HTR-8/SVneo (cell line): ENCODE measurements around the gene ESYT2.

ENCODE experiments used
- DNase-seq: peaks from one replicate; pipeline ENCODE4 v3.0.0; 2011; ENCODE audit warnings: low spot score, mixed read lengths; ENCODE audit not compliant: insufficient read length
- FAIRE-seq: peaks from 2 replicates; lab custom pipeline; 2011; peaks lifted over from hg19 to GRCh38; lab: Jason Lieb, UNC

The ESYT2 gene

DNA sequence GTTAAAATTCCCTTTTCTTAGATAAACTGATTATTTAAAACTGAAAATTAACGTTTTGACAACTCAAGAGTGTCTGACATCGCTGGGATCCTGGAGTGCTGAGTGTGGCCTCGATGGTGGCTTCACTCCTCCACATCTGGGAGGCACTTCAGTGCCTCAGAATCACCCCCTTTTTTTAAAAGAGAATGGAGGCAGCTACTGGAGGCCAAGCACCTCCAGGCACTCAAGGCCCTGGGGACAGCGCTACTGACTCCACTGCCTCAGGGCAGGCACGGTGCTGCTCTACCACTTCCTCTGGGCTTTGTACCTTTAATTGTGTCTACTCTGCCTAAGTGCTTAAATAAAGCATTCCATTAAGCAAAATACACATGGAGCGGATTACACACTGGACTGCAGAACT is 97.5 kb downstream of the ESYT2 start:
- DNase-seq, result no peak
- FAIRE-seq, result no peak

DNA sequence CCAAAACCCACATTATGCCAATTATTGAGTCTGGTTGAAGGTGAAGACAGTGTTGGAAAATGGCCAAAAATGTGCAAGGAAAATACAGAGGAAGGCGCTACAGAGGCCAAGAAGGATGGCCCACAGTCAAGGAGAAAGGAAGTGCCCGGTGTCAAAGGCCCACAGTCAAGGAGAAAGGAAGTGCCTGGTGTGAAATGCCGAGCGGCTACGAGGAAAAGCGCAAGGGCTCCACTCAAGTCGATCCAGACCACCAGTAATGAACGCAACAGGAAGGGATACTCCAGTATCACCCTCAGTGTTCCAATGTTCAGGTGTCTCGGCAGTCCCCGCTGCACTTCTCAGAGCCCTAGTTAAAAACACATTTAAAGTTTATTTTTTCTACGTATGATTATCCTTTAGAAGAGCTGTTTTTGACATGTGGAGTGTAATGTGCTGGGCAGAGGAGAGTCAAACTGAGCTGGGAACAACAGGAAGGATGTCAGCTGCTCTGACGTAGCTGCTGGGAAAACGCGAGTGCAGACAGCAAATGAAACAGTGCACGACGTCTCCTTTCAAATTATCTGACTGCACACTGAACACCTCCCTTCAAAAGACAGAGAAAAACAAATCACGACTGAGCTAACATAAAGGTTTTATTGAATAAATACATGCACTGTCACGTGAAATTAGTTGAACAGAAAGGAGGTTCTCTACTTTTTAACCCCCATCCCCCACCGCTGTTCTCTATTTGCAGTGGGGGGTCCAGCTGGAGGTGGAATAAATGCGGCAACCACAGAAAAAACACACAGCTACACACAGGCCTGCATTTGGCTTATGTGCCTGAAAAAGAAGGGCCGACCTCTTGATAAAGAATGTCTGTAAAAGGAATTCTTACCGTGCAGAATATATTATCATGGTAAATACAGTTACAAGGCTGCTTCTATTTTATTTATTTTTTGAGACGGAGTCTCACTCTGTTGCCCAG is 98.6 kb downstream of the ESYT2 start:
- no peak for FAIRE-seq
- no peak for DNase-seq

DNA sequence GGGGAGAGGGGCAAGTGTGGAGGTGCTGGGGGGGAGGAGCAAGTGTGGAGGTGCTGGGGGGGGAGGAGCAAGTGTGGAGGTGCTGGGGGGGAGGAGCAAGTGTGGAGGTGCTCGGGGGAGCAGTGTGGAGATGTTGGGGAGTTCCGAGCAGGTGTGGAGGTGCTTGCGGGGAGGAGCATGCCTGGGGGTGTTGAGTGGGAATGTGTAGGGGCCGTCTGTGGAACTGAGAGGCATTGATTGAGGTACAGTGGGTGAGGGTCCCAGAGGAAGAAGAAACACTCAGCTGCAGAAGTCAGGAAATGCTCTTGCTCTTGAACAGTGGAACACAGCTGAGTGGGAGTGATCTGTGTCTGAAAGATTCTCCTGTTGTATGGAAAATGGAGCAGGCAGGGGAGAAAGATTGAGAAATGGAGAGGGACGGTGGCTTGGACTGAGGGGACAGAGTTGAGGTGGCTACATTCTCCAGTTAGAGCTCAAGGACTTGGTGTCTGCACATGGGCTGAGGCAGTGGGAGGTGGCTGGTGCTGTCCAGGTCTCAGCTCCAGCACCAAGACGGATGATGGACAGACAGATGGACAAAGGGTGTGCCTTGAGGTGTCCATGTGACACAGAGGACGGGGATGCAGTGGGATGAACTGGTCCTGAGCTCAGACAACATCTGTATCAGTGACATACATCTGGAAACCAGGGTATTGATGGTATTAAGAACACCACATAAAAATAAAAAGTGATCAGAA is 99.5 kb downstream of the ESYT2 start:
- no peak for DNase-seq
- no peak for FAIRE-seq

DNA sequence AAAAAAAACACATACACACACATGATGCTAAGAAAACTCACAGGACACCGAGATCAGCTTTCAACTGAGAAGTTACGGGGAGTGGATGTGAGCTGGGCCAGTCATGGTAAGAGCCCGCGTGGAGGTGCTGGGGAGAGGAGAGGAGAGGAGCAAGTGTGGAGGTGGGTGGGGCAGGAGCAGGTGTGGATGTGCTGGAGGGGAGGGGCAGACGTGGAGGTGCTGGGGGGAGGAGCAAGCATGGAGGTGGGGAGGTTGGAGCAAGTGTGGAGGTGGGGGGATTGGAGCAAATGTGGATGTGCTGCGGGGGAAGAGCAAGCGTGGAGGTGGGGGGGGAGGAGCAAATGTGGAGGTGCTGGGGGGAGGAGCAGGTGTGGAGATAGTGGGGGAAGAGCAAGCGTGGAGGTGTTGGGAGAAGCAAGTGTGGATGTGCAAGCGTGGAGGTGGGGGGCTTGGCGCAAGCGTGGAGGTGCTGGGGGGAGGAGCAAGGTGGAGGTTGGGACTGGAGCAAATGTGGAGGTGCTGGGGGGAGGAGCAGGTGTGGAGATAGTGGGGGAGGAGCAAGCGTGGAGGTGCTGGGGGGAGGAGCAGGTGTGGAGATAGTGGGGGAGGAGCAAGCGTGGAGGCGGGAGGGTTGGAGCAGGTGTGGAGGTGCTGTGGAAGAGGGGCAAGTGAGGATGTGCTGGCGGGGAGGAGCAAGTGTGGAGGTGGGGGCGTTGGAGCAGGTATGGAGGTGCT is 100.2 kb downstream of the ESYT2 start:
- FAIRE-seq, result peak; percentile 40
- DNase-seq, result no peak

DNA sequence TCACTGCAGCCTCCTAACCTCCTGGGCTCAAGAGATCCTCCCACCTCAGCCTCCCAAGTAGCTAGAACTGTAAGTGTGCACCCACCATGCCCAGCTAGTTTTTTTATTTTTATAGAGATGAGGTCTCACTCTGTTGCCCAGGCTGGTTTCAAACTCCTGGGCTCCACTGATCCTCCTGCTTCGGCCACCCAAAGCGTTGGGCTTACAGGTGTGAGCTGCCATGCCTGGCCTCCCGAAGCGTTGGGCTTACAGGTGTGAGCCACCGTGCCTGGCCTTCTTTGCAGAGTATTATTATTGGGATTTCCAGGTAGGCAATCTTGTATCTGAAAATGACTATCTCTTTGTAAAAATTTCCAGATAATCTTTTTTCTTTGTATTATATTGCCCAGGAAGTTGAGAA is 101.6 kb downstream of the ESYT2 start:
- FAIRE-seq (no peak), DNase-seq (no peak)

DNA sequence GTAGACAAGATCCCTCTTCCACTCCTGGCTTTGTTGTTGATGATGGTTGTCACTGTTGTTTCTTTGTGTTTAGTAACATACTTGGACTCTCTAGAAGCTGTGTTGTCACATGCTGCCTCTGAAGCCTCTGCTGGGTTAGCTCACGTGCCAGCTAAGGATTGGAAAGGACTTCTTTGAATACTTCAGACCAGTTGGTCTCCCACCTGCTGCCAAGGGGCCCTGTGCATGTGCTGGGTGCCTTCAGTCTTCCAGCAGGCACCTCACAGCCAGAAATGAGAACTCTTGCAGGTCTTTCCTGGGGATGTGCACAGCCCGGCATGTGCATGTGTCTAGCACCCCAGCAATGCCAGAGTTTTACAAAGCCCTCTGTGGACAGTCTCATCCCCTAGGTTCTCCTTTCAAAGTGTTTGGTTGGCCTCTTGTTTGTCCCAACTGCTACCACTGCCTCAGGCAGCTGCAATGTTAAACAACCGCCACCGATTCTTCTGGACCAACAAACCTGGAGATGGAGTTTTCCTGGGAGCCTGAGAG is 103.0 kb downstream of the ESYT2 start:
- DNase-seq, result no peak
- FAIRE-seq, result no peak

DNA sequence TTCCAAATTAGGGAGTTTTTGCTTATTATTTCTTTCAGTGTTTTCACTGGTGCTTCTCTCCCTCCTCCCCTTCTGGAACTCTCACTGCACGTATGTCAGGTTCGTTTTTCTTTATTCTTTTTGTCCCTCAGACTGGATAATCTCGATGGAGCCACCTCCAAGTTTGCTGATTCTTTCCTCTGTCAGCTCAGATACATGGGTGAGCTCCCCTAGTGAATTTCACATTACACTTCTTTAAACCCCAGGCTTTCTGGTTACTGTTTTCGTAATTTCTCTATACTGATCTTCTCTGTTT is 103.9 kb downstream of the ESYT2 start:
- no peak for FAIRE-seq
- DNase-seq, result no peak

DNA sequence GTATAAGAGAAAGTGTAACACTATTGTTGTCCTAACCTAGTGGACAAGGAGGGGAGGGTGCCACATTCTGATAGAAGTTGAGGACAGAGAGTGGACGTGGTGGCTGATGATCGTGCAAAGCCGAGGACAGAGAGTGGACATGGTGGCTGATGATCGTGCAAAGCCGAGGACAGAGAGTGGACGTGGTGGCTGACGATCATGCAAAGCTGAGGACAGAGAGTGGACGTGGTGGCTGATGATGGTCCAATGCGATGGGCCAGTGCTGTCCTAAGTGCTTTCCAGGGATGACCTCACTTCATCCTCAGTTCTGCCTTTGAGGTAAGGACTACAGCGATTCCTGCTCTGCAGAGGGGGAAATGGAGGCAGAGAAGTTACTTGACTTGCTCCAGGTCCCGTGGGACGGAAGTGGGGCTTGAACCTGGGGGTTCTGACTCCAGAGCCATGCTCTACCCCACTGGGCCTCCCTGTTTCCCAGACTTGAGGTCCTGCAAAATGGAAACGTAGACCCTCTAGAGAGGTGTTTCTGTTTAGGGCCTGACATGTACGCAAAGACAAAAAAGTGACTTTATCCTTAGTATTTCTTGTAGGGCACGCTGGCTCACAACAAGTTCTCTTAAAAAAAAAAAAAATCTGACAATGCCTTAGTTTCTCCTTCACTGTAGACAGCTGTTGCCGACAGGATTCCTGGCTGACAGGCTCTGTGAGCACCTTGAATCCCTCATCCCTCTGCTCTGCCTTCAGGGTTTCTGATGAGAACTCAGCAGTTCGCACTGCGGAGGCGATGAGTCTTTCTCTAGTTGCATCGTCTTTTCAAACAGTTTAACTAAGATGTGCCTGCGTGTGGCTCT is 104.4 kb downstream of the ESYT2 start:
- FAIRE-seq (no peak), DNase-seq (no peak)

DNA sequence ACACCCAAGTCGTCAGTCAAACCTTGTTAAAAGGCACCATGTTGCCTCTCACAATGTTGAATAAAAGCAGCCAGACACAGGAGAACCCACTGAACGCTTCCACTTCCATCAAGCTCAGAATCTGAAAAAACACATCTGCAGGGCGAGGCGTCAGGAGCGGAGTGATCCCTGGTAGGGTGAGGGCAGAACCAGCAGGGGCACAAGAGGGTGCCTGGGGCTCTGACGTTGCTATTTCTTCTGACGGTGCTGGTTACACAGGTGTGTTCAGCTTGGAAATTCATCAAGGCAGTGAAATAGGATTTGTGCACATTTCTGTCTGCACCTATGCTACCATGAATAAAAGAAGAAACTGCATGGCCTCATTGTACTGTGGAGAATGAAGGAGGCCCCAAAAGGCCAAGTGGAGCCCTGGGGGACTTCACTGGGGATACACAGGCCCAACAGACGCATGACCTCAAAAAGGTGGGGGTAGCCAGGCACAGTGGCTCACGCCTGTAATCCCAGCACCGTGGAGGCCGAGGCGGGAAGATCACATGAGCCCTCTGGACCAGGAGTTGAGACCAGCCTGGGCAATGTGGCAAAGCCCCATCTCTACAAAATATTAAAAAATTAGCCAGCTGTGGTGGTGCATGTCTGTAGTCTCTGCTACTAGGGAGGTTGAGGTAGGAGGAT is 105.5 kb downstream of the ESYT2 start:
- DNase-seq, result no peak
- no peak for FAIRE-seq

DNA sequence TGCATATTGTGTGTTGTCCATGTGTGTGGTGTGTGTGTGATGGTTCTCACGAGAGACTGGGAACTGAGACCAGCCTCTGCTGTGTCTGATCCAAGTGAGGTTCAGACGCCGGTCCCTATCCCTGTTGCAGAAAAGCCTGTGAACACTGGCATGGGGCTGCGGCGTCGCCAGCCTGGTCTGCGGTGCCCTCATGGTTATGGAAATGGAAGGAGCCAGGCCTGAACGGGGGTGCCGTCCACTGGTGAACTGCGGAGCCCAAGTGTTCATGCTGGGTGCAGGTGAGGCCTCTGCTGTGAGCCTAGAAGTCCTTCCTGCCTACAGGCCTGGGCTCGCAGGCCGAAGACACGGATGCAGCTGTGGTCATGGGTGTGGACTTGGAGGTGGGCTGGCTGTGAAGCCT is 106.0 kb downstream of the ESYT2 start:
- DNase-seq (no peak), FAIRE-seq (no peak)

DNA sequence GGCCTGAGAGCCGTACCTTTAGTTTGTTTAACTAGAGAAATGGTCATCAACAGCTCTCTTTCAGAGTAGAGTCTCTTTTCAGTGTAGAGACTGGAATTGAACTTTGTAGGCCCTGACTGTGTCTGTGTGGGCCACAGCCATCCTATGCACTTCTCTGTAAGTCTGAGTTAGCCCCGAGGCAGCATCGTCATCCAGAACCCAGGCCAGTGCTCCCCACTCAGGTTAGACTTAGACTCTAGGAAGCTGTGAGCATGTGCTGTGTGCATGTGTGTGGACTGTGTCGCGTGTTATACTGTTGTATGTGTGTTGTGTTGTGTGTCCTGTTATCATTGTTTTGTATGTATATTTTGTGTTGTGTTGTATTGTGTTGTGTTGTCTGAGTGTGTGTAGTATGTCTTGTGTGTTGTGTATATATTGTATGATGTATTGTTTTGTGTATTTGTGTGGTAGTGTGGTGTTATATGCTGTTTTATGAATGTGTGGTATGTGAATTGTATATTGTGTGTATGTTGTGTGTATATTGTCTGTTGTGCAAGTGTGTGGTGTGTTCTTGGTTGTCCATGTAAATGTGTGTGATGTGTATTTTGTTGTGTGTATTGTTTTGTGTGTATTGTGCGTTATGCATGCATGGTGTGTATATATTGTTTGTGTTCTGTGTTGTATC is 106.6 kb downstream of the ESYT2 start:
- DNase-seq (no peak), FAIRE-seq (peak; percentile 67)

DNA sequence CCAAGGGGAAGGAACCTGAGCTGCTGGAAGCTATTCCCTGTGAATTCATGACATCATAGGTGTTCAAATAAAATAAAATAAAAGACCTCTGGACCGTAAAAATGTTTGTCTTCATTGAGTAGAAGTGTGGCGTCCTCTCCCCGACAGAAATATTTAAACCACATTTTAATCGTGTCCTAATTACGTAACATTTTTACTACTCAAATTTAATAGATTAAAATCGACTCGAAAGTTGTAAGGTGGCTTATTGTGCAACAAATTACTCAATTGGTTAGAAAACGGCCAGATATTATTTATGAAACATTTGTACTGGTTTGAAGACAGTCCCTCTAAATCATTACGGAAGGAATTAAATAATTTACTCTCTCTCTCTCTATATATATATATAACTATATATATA is 109.2 kb downstream of the ESYT2 start:
- FAIRE-seq, result no peak
- no peak for DNase-seq

DNA sequence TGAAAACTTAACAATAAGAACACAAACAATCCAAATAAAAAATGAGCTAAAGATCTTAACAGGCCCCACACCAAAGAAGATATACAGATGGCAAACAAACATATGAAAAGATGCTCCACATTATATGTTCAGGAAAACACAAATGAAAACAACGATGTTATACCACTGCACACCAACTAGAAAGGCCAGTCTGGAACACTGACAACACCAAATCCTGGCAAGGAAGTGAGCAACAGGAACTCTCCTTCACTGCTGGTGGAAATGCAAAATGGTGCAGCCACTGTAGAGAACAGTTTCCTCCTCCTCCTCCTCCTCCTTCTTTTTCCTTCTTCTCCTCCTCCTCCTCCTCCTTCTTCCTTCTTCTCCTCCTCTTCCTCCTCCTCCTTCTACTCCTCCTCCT is 112.5 kb downstream of the ESYT2 start:
- DNase-seq (no peak), FAIRE-seq (no peak)

DNA sequence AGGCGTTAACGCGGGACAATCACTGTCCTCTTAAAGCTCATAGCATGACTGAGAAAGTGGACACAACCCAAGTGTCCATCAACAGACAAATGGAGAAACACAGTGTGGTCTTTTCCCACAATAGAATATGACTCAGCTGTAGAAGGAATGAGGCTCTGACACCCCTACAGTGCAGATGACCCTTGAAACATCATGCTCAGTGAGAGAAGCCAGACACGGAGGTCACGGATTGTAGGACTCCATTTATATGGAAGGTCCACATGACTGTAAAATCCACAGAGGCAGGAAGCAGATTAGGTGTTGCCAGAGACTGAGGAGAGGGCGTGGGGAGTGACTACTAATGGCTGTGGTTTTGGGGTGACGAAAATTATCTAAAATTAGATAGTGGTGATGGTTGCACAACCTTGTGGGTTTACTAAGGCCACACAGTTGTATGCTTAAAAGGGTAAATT is 118.6 kb downstream of the ESYT2 start:
- FAIRE-seq (no peak), DNase-seq (no peak)

DNA sequence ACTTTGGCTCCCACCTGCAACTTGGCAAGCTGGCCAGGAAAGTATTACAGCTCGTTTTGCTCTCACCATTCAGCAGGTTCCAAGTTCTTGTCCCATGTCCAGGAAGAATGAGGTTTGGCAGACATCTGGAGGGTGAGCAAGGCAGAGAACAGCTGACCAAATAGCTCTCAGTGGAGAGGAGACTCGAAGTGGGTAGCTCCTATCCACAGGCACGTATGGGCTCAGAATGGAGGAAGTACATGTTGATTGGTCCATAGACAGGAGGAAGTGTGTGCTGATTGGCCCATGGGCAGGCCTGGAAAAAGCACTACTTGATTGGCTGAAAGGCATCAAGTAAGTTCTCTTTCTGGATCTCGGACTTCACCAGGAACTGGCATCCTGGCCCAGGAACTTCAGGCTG is 121.7 kb downstream of the ESYT2 start:
- FAIRE-seq, result no peak
- no peak for DNase-seq

DNA sequence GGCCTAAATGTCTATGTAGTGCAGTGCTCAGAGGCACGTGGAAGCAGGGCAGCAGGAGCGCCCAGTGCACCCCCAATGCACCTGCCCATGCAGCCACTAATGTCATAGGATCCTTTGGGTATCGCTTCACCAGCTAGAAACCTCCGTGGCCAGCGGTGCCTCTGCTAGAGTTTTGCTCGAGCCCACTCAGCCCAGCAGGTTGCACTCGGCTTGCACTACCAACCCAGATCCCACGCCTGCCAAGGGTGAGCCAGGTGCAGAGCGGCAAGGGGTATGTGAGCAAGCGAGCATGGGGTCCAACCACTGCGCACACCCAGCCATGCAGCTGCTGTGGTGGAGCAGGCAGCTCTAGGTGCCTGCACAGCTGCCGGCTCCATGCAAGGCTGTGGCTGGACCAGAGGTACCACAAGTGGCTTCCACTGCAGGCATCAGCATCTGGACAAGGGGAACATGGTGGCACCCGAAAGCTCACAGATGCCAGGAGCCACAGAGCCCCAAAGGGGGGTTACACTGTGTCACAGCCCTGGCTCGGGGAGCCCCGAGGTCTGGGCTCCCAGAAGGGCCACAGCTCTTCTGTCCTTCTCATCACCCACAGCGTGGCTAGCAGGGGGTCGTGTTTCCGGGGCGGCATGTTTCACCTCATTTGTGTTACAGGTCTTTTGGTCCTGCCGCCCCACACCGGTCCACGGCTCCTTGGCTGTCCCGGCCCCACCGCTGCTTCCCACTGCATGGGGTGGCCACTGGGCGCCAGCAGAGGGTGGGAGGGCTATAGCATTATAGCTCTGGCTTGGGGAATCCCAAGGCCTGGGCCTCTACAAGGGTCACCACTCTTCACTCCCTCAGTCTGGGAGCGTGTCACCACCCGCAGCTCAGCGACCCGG is 122.4 kb downstream of the ESYT2 start:
- FAIRE-seq, result no peak

DNA sequence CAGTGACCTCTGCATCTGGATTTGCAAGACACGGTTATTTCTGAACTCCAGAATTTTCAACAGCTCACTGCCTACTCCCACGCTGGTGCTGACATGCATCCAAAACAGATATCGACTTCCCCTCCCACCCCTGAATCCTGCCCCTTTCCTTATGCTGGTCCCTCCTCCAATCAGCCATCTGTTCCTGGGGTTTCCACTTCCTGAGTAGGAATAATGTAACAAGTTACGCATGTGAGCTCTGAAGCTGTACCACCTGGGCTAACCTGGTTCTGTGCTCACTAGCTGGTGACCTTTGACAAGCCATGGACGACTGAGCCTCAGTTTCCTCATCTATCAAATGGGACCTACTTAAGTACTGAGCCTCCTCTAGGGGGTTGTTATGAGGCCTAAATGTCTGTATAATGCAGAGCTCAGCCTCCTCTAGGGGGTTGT is 123.0 kb downstream of the ESYT2 start:
- DNase-seq, result no peak
- no peak for FAIRE-seq

More for the DNA sequence above, 122.4 kb downstream of the ESYT2 start:
- DNase-seq, result no peak
